ENCODE data around the gene PDE1A.

PDE1A gene

GRCh38 chr2:182164686-182165085, 262.1 kb downstream of the PDE1A start:
- H3K4me1 Mint-ChIP-seq = no peaks in the 10 kb centered on the region
- no peaks in the 10 kb centered on the region for H3K27me3 Mint-ChIP-seq (ENCODE audit: low read depth, poor library complexity)
- no peaks in the 10 kb centered on the region for H3K9me3 Mint-ChIP-seq
- no peak for DNase-seq
- H3K4me3 Mint-ChIP-seq = no peak overlapping the region
- H3K27ac Mint-ChIP-seq = no peak overlapping the region
- no peaks in the 10 kb centered on the region for H3K36me3 Mint-ChIP-seq (ENCODE audit: low read depth)
- TF ChIP-seq CTCF (IDR thresholded peaks at IDR 0.05) = no peak

GRCh38 chr2:182163878-182164277, 263.0 kb downstream of the PDE1A start:
- no peak overlapping the region for H3K4me3 Mint-ChIP-seq
- no peak for DNase-seq
- no peaks in the 10 kb centered on the region for H3K27me3 Mint-ChIP-seq (ENCODE audit: low read depth, poor library complexity)
- no peaks in the 10 kb centered on the region for H3K4me1 Mint-ChIP-seq
- no peaks in the 10 kb centered on the region for H3K36me3 Mint-ChIP-seq (ENCODE audit: low read depth)
- H3K9me3 Mint-ChIP-seq = no peaks in the 10 kb centered on the region
- H3K27ac Mint-ChIP-seq = no peak overlapping the region
- TF ChIP-seq CTCF (IDR thresholded peaks at IDR 0.05) = no peak

DNA sequence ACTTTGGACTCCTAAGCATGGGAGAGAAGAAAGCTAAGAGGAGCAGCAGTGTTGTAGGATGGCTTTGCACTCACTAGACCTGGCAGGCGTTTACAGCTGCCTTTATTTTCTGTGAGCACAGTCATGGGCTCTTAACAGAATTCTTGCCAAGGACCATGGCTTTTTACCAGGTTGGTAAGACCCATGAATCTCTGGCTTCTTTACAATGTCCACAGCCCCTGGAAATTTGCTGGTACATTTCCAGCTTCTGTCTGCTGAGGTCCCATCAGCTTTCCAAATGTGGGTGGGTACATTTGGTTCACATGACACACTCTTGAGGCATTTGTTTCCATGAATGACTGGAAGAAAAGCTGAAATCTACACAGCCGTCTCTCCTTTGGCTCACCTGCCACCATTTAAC, 278.5 kb downstream of the PDE1A start:
- Mint-ChIP-seq H3K9me3 (no peaks in the 10 kb centered on the region), H3K27me3 (ENCODE audit: low read depth, poor library complexity) (no peaks in the 10 kb centered on the region), H3K27ac (no peak overlapping the region), H3K4me1 (peaks cover 4% of the 10 kb centered on the region), H3K36me3 (ENCODE audit: low read depth) (no peaks in the 10 kb centered on the region), H3K4me3 (no peak overlapping the region)
- no peak for TF ChIP-seq CTCF (IDR thresholded peaks at IDR 0.05)
- no peak for DNase-seq

DNA sequence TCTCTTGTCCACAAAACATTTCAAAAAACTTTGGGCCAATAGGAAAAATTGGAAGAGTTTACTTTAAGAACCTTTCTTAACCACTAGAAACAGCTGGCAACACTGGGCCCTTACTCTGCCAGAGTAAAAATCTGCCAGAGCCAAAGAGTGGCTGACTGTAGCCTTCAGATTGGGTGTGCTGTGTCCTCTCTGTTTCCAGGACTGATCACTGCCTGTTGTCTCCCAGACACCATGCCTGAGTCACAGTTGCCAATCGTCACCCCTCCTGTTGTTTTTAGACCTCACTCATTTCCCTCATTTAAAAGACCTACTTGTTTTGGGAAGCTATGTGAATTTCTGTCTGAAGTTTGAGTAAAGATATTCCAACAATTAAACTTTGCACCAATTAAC, 282.1 kb downstream of the PDE1A start:
- Mint-ChIP-seq H3K4me3 (no peak overlapping the region), H3K27me3 (ENCODE audit: low read depth, poor library complexity) (no peaks in the 10 kb centered on the region), H3K27ac (peak overlapping the region; percentile 90), H3K9me3 (no peaks in the 10 kb centered on the region), H3K36me3 (ENCODE audit: low read depth) (no peaks in the 10 kb centered on the region), H3K4me1 (peaks cover 4% of the 10 kb centered on the region)
- no peak for TF ChIP-seq CTCF (IDR thresholded peaks at IDR 0.05)
- DNase-seq = no peak

DNA sequence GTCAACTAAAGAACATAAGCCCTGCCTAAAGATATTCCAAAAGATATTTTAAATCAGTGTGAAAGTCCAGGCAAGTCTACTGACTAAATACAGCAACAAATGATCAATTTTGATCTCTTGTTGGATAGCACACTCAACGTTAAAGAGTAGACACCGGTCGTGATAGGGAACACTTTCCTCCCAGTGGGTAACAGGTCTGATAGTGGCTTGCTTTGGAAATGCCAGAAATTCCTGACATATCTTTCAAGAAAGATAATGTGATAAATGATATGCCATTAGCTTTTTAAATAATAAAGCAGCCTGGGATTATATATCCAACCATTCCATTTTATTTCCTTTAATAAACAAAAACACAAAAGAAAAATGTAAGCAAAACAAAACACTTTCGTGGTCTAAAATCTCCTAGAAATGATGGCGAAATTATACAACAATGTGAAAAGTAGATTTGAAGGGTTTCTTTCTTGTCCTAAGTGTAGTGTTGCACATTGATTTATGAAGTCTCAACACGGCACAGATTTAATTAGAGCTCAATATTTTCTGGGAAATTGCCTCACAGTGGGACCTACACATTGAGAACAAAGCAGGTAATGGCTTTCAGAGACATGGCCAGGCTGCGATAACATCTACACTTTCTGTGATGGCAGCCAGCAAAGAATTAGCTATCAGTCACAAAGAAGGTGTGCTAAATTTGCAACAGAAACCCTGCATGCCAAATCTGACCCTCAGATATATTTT, 282.6 kb downstream of the PDE1A start:
- no peak overlapping the region for H3K4me3 Mint-ChIP-seq
- H3K9me3 Mint-ChIP-seq = no peaks in the 10 kb centered on the region
- no peaks in the 10 kb centered on the region for H3K27me3 Mint-ChIP-seq (ENCODE audit: low read depth, poor library complexity)
- peaks cover 4% of the 10 kb centered on the region for H3K4me1 Mint-ChIP-seq
- DNase-seq = no peak
- no peak overlapping the region for H3K27ac Mint-ChIP-seq
- H3K36me3 Mint-ChIP-seq (ENCODE audit: low read depth) = no peaks in the 10 kb centered on the region
- TF ChIP-seq CTCF (IDR thresholded peaks at IDR 0.05) = no peak

DNA sequence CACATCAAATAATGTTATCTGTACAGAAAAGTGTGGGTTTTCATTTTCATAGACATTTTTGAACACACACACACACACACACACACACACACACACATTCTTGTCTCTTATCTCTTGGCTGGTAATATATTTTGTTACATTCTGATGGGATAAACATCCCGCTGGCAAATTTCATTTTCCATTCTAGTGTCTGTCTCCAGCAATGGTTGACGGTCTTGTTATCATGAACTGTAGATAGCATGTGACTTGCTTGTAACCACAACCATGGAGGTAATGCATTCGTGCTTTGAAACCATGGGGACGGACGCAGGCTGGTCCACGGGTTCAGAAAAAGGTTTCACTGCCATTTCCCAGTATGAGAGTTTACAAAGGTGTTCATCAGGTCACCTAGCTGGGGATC, 284.8 kb downstream of the PDE1A start:
- Mint-ChIP-seq H3K36me3 (ENCODE audit: low read depth) (no peaks in the 10 kb centered on the region), H3K27ac (no peak overlapping the region), H3K27me3 (ENCODE audit: low read depth, poor library complexity) (peaks cover 3% of the 10 kb centered on the region), H3K4me1 (peaks cover 4% of the 10 kb centered on the region), H3K9me3 (no peaks in the 10 kb centered on the region), H3K4me3 (no peak overlapping the region)
- no peak for TF ChIP-seq CTCF (IDR thresholded peaks at IDR 0.05)
- DNase-seq = no peak
